ENCODE measurements around the gene AUTS2.

DNA sequence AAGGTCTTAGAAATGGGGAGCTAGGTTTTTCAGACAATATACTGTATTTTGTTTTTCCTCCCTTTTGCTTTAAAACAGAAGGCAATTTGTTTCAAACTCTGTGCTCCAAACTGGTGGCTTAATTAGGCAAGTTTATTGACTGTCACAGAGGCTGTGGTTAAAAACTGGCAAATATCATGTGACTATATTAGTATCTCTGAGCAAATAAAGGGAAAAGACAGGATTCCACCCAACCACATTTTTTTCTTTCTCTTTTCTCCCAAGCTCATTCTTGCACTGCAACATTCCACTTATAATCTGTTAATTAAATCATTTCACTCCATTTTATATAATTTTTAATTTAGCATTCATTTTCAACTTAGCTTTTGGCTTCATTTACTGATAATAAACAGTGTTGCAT is 615.8 kb downstream of the AUTS2 start:
- TF ChIP-seq POLR2AphosphoS5 (IDR thresholded peaks at IDR 0.05; ENCODE audit: low read length) (no peak), SUZ12 (IDR thresholded peaks at IDR 0.05; ENCODE audit: unreplicated experiment) (no peak), ZNF274 (IDR thresholded peaks at IDR 0.05; ENCODE audit: insufficient read depth, insufficient read length) (no peak), NRF1 (conservative IDR thresholded peaks at IDR 0.05; ENCODE audit: low read depth, low read length) (no peak), SIN3A (IDR thresholded peaks at IDR 0.05; ENCODE audit: low read depth, low read length) (no peak), POLR2A (IDR thresholded peaks at IDR 0.05; ENCODE audit: low read depth, low read length) (no peak)
- TF ChIP-seq, protein P1, sequence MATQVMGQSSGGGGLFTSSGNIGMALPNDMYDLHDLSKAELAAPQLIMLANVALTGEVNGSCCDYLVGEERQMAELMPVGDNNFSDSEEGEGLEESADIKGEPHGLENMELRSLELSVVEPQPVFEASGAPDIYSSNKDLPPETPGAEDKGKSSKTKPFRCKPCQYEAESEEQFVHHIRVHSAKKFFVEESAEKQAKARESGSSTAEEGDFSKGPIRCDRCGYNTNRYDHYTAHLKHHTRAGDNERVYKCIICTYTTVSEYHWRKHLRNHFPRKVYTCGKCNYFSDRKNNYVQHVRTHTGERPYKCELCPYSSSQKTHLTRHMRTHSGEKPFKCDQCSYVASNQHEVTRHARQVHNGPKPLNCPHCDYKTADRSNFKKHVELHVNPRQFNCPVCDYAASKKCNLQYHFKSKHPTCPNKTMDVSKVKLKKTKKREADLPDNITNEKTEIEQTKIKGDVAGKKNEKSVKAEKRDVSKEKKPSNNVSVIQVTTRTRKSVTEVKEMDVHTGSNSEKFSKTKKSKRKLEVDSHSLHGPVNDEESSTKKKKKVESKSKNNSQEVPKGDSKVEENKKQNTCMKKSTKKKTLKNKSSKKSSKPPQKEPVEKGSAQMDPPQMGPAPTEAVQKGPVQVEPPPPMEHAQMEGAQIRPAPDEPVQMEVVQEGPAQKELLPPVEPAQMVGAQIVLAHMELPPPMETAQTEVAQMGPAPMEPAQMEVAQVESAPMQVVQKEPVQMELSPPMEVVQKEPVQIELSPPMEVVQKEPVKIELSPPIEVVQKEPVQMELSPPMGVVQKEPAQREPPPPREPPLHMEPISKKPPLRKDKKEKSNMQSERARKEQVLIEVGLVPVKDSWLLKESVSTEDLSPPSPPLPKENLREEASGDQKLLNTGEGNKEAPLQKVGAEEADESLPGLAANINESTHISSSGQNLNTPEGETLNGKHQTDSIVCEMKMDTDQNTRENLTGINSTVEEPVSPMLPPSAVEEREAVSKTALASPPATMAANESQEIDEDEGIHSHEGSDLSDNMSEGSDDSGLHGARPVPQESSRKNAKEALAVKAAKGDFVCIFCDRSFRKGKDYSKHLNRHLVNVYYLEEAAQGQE (IDR thresholded peaks at IDR 0.05; ENCODE audit: low read depth, low read length) = no peak
- TF ChIP-seq, protein P2, sequence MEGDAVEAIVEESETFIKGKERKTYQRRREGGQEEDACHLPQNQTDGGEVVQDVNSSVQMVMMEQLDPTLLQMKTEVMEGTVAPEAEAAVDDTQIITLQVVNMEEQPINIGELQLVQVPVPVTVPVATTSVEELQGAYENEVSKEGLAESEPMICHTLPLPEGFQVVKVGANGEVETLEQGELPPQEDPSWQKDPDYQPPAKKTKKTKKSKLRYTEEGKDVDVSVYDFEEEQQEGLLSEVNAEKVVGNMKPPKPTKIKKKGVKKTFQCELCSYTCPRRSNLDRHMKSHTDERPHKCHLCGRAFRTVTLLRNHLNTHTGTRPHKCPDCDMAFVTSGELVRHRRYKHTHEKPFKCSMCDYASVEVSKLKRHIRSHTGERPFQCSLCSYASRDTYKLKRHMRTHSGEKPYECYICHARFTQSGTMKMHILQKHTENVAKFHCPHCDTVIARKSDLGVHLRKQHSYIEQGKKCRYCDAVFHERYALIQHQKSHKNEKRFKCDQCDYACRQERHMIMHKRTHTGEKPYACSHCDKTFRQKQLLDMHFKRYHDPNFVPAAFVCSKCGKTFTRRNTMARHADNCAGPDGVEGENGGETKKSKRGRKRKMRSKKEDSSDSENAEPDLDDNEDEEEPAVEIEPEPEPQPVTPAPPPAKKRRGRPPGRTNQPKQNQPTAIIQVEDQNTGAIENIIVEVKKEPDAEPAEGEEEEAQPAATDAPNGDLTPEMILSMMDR (IDR thresholded peaks at IDR 0.05 in 2 of 3, conservative IDR thresholded peaks at IDR 0.05 in 1 of 3; ENCODE audit: control insufficient read depth in 2 of 3, extremely low read depth in 1 of 3, insufficient read depth in 1 of 3, low read depth in 3 of 3, low read length in 3 of 3) = no peak

Data from GM12878 (cell line).